ENCODE data around the gene DCPS.
"Not testable (repeated sequence)": the region's sequence is repeated elsewhere in the genome, so short reads cannot be mapped to it uniquely, and the experiment has no call there.

The DCPS gene

DNA sequence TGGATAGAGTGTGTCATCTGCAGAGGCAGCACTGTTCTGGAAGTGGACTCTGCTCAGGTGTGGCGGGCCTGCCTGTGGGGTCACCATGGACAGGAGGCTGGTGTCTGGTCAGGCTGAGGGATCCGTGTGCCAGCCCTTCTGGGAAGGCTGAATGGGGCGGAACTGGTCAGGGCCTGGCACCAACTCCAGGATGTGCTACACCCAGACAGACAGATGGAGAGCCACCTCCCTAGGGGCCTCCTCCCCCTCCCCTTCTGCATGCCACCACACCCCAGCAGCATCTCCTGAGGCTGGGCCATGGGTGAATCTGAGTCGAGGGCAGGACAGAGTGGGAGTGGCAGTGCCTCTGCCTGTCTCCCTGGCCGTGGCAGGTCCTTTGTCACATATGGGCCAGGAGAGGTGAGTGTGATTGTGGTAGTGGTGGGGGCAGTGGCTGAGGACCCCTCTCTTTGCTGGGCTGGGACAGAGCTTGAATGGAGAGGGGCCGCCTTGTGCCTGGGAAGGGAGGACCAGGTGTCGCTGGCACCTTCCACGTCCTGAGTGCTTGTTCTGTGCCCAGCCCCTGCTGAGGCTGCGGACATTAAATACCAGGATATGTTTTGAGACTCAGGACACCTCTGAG is 80.7 kb downstream of the DCPS start:
- DNase-seq (ENCODE audit: low spot score): no peak

GRCh38 chr11:126385991-126386728 is 82.3 kb downstream of the DCPS start:
- no peak for DNase-seq (ENCODE audit: low spot score)

DNA sequence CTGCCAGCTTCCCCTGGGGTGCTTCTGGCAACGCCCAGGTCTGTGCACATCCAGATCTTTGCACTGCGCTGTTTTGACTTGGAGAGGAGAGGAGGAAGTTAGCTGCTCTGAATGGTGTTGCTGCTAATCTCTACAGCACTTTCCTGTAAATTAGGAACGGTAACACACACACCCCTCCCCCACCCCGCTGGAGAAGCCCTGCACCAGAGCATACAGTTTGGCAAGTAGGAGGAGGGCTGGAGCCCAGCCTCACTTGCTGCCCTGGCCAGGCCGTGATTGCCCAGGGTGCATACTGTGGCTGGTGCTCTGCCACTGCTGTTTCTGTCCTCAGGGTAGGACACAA is 82.8 kb downstream of the DCPS start:
- DNase-seq (ENCODE audit: low spot score): not testable (repeated sequence)

DNA sequence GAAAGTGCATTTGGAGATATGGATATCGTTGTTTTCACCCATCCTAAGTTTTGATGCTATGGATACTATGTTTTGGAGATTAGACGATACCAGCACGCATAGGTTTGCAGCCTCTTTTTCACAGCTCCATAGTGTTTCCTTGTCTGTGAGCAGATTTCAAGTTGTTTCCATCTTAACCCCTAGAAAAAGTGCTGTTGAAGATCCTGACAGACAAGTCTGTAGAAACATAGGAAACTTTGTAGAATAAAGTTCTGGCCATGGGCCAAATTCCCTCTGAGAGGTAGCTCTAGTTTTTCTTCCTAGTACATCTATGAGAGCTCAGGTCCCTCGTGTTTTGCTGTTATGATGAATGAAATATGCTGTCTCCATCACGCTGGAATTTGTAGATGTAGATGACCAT is 84.0 kb downstream of the DCPS start:
- DNase-seq (ENCODE audit: low spot score): no peak

DNA sequence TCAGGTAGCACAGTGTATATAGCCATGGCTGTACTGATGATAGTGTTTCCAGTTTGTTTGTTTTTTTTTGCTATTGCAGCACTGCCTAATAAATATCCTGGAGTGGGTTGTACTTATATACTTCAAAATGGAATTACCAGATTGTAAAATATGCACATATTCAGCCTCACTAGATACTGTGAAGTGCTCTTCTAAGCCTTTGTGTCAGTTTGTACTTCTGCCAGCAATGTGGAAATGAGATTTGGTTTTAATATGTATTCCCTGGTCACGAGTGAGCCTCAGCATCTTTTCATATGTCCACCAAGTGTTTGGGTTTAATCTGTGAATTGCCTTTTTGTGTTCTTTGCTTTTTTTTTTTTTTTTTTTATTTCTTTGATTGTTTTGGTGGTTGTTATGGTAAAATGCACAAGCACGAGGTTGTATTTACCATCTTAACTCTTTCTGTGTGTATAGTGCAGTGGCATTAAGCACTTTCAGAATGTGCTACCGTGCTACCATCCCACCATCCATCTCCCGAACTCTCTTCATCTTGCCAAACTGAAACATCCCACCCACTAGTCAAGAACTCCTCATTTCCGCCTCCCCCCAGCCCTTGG is 86.5 kb downstream of the DCPS start:
- no peak for DNase-seq (ENCODE audit: low spot score)

- DNase-seq (ENCODE audit: low spot score): no peak
Measured at GRCh38 chr11:126391286-126391954, 87.6 kb downstream of the DCPS start.

GRCh38 chr11:126391970-126392632 is 88.2 kb downstream of the DCPS start:
- DNase-seq (ENCODE audit: low spot score): no peak

DNA sequence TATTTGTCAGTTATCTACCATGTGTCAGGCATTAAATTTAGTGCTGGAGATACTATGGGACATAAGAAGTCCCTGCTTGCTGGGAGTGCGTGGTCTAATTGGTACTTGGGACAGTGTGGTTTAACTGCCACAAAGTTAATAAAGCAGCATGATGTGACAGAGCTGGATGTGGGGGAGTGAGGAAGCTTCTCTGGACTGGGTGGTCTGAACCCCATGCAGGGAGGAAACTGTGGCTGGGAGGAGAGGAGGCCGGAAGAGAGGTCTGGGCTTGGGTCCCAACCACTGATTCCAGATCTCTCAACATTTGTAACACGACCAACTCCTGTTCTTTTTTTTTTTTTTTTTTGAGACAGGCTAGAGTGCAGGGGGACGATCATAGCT is 88.8 kb downstream of the DCPS start:
- no peak for DNase-seq (ENCODE audit: low spot score)

- no peak for DNase-seq (ENCODE audit: low spot score)
Measured at GRCh38 chr11:126393143-126393542, 89.3 kb downstream of the DCPS start.

- no peak for DNase-seq (ENCODE audit: low spot score)
Measured at GRCh38 chr11:126394036-126394435, 90.2 kb downstream of the DCPS start.

DNA sequence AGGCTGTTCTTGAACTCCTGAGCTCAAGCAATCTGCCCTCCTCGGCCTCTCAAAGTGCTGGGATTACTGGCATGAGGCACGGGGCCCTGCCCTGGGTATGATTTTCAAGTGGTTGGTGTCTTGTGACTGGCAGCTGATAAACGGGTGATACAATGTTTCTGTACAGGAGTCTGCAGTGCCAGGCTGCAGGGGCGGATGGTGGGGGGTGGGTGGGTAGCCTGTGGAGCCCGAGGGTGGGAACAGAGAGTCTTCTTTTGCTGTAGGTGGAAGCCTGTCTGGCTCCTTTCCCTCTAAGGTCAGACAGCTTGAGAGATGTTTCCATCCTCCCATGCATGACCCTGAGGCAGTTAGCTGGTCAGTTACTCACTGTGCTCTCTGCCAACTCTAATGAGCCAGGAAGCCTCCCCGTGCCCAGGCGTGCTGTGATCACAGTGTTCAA is 90.8 kb downstream of the DCPS start:
- DNase-seq (ENCODE audit: low spot score): not testable (repeated sequence)
